ENCODE results near the gene FAM107B. TPM values are rescaled to one million over a fixed set of nuclear protein-coding genes. Genes with fewer than 3 reads are reported as not detected.
"Not testable (repeated sequence)": the region's sequence is repeated elsewhere in the genome, so short reads cannot be mapped to it uniquely, and the experiment has no call there.

FAM107B gene
- total RNA-seq, 1 donor from 2014 or later, result 19.0 TPM

DNA sequence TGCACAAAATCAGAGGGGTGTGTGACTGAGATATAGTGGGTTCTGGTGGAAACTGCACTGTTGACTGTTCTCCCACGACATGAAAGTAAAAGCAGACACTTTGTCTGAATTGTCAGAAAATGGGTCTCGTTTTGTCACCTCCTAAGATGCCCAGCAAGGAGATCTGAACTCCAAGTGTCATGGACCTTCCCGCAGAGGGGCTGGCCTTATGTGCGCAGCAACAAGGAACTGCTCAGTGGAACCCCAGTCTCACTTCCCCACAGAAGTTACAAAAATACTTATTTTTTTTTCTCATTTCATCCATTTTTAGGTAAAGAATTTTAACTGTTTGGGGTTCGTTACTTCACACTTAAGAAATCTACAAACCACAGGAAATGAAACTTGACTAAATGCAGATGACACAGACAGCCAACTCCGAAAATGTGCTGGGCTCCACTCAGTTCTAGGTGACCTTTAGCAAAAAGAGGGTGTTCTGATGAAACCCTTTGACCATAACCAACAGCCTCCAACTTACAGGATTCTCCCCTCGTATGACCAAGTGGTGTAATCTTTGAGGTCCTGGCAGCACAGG lies 115.0 kb downstream of the FAM107B start:
- ATAC-seq, result peak; percentile 39

DNA sequence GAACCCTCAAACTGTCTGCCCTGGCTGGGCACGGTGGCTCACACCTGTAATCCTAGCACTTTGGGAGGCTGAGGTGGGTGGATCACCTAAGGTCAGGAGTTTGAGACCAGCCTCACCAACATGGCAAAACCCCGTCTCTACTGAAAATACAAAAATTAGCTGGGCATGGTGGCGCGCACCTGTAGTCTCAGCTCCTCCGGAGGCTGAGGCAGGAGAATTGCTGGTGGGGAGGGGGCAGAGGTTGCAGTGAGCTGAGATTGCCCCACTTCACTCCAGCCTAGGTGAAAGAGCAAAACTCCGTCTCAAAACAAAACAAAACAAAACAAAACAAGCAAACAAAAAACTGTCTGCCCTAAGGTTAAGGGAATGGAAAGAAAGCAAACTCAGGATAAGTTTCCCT lies 115.6 kb downstream of the FAM107B start:
- not testable (repeated sequence) for ATAC-seq

GRCh38 chr10:14658331-14659127 lies 116.2 kb downstream of the FAM107B start:
- peak; percentile 78 for ATAC-seq

GRCh38 chr10:14656052-14656730 lies 118.5 kb downstream of the FAM107B start:
- no peak for ATAC-seq

DNA sequence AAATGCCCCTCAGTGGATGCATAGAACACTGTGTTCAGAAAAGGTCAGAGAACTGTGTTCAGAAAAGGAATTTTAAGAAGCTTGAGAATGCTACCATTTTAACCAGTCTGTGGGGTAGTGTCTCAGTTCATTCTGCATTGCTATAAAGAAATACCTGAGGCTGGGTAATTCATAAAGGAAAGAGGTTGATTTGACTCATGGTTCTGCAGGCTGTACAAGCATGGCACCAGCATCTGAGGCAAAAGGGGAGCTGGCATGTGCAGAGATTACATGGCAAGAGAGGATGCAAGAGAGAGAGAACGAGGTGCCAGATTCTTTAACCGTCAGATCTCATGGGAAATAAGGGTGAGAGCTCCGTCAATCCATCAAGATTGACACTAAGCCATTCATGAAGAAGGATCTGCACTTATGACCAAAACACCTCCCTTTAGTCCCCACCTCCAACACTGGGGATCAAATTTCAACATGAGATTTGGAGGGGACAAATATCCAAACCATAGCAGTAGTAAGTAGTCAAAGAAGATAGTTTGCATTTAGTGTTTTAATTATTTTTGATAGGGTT lies 119.8 kb downstream of the FAM107B start:
- ATAC-seq, result no peak

GRCh38 chr10:14653271-14654161 lies 121.2 kb downstream of the FAM107B start:
- no peak for ATAC-seq

- no peak for ATAC-seq
These were observed 121.9 kb downstream of the FAM107B start for GRCh38 chr10:14652816-14653215.

GRCh38 chr10:14652067-14652466 lies 122.6 kb downstream of the FAM107B start:
- ATAC-seq, result no peak

DNA sequence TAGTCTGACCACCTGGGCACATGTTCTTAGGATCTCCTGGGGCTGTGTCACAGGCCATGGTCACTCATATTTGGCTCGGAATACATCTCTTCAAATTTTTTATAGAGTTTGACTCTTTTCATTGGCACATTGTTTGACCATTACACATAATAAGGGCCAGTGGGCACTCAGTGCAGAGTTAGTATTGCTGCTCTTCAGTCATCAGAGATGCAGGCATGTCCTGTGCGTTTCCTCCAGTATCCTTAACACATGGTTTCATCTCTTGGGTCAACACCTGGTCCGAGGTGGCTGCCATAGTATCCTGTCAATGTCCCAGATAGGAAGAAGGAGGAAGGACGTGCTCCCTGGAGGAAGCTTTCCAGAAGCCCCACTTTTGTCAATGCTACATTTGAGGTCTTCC lies 125.0 kb downstream of the FAM107B start:
- ATAC-seq, result no peak

DNA sequence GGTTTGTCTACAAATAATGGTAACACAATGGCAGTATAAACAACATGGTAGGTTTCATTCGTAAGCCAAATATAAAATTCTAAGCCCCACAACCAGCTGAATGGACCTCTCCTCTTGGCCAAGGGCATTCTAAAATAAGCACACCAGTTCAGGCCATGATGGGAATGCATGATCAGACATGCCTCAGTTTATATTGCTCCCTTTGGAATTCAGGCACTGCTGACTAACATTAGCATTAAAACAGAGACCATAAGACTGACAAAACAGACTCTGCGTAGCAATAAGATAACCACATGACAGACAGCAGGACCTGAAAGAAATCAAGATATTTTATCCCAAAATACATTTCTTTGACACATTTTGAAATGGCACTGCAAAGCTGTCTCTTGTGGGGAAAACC lies 125.8 kb downstream of the FAM107B start:
- peak; percentile 24 for ATAC-seq

GRCh38 chr10:14648005-14648765 lies 126.5 kb downstream of the FAM107B start:
- ATAC-seq, result peak; percentile 64

GRCh38 chr10:14645239-14645960 lies 129.3 kb downstream of the FAM107B start:
- no peak for ATAC-seq

GRCh38 chr10:14639637-14640036 lies 135.1 kb downstream of the FAM107B start:
- ATAC-seq, result no peak

GRCh38 chr10:14635043-14635710 lies 139.5 kb downstream of the FAM107B start:
- no peak for ATAC-seq

DNA sequence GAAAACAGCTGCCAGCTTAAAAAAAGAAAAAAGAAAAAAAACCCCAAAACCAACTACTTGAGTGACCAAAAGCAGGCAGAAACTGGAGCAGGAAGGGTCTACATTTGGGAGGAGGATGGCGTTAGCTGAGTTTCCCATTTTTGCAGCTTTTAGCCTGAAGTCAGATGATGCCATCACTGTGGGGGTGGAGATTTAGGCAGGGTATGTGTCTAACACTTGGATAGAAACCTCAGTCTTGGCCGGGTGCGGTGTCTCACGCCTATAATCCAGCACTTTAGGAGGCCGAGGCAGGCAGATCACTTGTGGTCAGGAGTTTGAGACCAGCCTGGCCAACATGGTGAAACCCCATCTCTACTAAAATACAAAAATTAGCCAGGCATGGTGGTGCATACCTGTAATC lies 140.1 kb downstream of the FAM107B start:
- not testable (repeated sequence) for ATAC-seq

DNA sequence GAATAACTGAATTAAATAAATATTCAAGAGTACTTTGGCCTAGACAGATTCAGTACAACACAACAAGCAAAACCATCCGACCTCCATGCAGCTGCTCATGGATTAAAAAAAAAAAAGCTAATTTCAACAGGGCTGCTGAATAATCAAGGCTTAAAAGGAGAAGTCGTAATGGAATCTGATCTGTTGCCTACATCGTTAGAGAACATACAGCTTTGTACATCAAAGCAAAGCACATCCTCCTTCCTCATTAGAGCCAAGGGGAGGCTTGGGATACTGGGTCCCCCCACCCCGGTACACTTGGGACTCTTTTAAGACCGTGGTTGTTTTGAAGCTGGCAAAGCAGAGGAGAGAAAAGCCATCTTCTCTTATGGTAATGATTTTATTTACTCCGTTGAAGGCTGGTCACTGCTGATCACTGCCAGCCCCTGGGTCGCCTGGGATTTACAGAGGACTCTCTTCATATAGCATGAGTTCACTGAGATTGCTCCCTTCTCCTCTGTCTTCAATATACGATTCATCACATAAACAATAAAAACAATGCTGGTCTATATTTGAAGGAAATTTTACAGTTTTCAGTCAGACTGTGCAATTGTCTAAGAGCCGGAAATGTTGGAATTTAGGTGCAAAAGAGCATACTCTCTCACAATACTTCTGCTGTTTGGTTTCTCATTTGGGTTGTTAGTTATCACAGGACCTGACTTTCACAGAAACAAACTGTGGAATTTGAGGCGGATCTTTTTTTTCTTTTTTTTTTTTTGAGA lies 148.8 kb downstream of the FAM107B start:
- no peak for ATAC-seq

DNA sequence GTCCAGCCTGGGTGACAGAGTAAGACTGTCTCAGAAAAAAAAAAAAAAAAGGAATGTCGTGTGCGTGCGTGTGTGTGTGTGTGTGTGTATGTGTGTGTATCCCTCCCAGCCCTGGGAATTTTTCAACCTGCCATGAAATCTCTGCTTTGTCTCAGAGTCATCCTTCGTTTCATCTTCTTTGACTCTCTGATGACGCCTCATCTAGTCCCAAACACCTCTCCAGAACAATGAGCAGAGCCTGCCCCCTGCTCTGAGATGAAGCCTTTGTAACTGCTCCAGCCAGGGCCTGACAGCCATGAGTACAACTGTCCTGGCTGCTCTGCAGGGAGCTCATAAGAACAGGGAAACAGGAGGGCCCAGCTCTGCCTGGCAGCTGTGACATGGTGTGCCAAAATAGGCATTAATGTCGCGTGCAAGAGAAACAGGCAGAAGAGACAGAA lies 149.5 kb downstream of the FAM107B start:
- no peak for ATAC-seq

GRCh38 chr10:14624600-14624999 lies 150.1 kb downstream of the FAM107B start:
- ATAC-seq, result no peak

DNA sequence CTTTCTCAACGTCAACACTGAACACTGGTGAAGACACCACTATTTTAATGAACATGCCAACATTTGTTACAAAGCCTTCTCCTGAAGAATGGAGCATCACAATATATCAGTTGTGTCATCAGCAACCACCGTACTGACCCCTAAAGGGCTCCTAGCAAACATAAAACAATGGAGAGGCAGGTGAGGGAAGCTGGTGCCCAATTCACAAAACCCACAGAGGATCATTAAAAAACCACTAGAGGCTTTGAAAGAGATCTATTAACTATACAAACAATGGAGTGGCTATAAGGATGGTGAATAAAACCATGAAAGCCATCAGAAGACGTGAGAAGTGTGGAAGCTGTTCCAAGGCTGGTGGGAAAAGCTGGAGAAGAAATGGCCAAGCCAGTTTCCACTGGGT lies 150.8 kb downstream of the FAM107B start:
- ATAC-seq, result no peak

Measured in esophagus mucosa (tissue), 1 donor.